Glutamatergic neuron (in vitro differentiated cells): ENCODE data around the gene P2RY2. TPM values are rescaled to one million over a fixed set of nuclear protein-coding genes. Genes with fewer than 3 reads are reported as not detected.

Source experiments
- DNase-seq: peaks from one replicate; pipeline ENCODE4 v3.0.0; 2022
- H3K27ac Mint-ChIP-seq: one replicate; pipeline ENCODE4 v1.8.0; 2020; ENCODE audit warnings: mild to moderate bottlenecking, mixed read lengths, inconsistent platforms; ENCODE audit not compliant: unreplicated experiment
- H3K27me3 Mint-ChIP-seq: one replicate; pipeline ENCODE4 v1.8.0; 2020; ENCODE audit warnings: mild to moderate bottlenecking, moderate library complexity, mixed read lengths, inconsistent platforms; ENCODE audit not compliant: unreplicated experiment
- H3K36me3 Mint-ChIP-seq: one replicate; pipeline ENCODE4 v1.8.0; 2020; ENCODE audit warnings: mild to moderate bottlenecking, mixed read lengths, inconsistent platforms; ENCODE audit not compliant: unreplicated experiment
- H3K4me1 Mint-ChIP-seq: one replicate; pipeline ENCODE4 v1.8.0; 2020; ENCODE audit warnings: mild to moderate bottlenecking, low read depth, mixed read lengths, inconsistent platforms; ENCODE audit not compliant: unreplicated experiment
- H3K4me3 Mint-ChIP-seq: one replicate; pipeline ENCODE4 v1.8.0; 2020; ENCODE audit warnings: mild to moderate bottlenecking, mixed read lengths, inconsistent platforms; ENCODE audit not compliant: unreplicated experiment
- H3K9me3 Mint-ChIP-seq: one replicate; pipeline ENCODE4 v1.8.0; 2020; ENCODE audit warnings: mild to moderate bottlenecking, moderate library complexity, mixed read lengths, inconsistent platforms; ENCODE audit not compliant: unreplicated experiment
- CTCF ChIP-seq: fragments of 200-600 bp; sonication (generic); IDR thresholded peaks from one replicate; pipeline ENCODE4 v1.5.0; 2021; ENCODE audit not compliant: partially characterized antibody, unreplicated experiment
- total RNA-seq: library from RNA; stranded (reverse); fragmentation: NEBNext Ultra II Directional; extraction: Animal tissue kit (Norgen Biotek cat#: 25700); gene quantifications from one replicate; pipeline ENCODE4 v1.2.1, GENCODE V29; 2021; ENCODE audit not compliant: unreplicated experiment

Gene P2RY2
- total RNA-seq, 1 donor from 2014 or later = 0.69 TPM

DNA sequence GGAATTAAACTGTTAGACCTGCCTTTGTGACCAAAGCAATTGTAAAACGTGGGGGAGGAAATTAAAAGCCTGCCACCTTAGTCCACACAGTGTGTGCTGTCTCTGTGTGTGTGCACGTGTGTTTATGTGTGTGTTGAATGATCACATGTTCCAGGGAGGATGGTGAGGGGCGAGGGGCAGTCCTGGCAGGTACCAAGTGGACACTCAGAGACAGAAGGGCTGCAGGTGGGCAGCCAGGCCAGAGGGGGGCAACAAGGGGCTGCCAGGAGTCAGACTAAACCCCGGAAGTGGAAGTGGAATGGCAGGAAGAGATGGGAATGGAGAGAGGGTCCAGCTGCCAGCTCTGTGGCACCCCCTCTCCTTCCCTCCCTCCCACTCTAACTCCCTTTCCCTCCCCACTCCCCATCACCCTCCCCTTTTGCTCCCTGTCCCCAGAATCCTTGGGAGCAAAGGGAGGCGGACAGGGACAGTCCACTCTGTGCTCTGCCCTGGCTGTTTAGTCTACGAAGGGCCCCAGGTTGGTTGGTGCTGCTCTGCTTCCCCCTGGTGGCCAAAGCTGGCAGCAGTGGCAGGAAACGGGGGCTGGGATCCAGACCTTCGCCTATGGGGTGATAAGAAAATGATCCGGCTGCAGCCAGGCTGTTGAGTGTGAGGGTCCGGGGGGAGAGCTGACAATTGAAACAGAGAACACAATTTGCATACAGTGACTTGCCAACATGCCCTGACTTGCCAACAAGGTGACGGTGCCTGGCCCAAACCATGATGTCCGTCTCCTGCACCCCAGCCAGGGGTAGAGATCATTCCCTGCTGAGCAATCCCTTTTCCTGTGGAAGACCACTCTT lies 24.4 kb downstream of the P2RY2 start:
- Mint-ChIP-seq H3K27me3 (peaks cover 6% of the 10 kb centered on the region), H3K4me1 (peaks cover 4% of the 10 kb centered on the region), H3K27ac (no peak overlapping the region), H3K4me3 (no peak overlapping the region), H3K9me3 (no peaks in the 10 kb centered on the region), H3K36me3 (no peaks in the 10 kb centered on the region)
- TF ChIP-seq CTCF = peak; percentile 95
- DNase-seq = peak; percentile 91

- no peak for TF ChIP-seq CTCF
- H3K27me3 Mint-ChIP-seq = peaks cover 6% of the 10 kb centered on the region
- no peak overlapping the region for H3K27ac Mint-ChIP-seq
- no peak overlapping the region for H3K4me3 Mint-ChIP-seq
- no peaks in the 10 kb centered on the region for H3K36me3 Mint-ChIP-seq
- no peak for DNase-seq
- H3K9me3 Mint-ChIP-seq = no peaks in the 10 kb centered on the region
- peaks cover 4% of the 10 kb centered on the region for H3K4me1 Mint-ChIP-seq
Observed at GRCh38 chr11:73243093-73243485, 25.0 kb downstream of the P2RY2 start.

DNA sequence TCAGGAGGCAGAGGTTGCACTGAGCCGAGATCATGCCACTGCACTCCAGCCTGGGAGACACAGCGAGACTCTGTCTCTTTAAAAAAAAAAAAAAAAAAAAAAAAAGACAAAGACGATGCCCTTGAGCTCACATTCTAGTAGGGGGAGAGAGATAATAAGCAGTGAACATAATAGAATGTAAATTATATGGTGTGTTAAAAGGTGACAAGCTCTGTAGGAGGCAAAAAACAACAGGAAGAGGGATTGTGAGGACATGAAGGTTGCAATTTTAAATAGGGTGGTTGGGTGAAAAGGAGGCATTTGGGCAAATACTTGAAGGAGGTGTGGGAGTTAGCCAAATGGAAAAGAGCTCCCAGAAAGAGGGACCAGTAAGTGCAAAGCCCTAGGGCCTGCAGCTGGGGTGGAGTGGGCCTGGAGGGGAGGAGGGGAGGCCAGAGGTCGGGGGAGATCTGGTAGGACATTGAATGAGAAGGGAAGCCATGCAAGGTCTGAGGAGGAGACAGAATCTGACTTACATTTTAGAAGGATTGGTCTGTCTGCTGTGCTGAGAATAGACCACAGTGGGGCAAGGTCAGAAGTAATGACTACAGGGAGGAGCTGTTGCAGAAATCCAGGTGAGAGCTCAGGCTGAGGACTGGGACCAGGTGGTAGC lies 26.6 kb downstream of the P2RY2 start:
- no peaks in the 10 kb centered on the region for H3K36me3 Mint-ChIP-seq
- H3K27ac Mint-ChIP-seq = no peak overlapping the region
- no peaks in the 10 kb centered on the region for H3K9me3 Mint-ChIP-seq
- peaks cover 4% of the 10 kb centered on the region for H3K4me1 Mint-ChIP-seq
- no peak for DNase-seq
- H3K4me3 Mint-ChIP-seq = no peak overlapping the region
- no peak for TF ChIP-seq CTCF
- H3K27me3 Mint-ChIP-seq = peaks cover 6% of the 10 kb centered on the region

- Mint-ChIP-seq H3K4me1 (peaks cover 2% of the 10 kb centered on the region), H3K27me3 (peaks cover 6% of the 10 kb centered on the region), H3K27ac (no peak overlapping the region), H3K4me3 (no peak overlapping the region), H3K36me3 (no peaks in the 10 kb centered on the region), H3K9me3 (peaks cover under 1% of the 10 kb centered on the region)
- no peak for TF ChIP-seq CTCF
- DNase-seq = no peak
Observed at GRCh38 chr11:73245461-73245860, 27.4 kb downstream of the P2RY2 start.

DNA sequence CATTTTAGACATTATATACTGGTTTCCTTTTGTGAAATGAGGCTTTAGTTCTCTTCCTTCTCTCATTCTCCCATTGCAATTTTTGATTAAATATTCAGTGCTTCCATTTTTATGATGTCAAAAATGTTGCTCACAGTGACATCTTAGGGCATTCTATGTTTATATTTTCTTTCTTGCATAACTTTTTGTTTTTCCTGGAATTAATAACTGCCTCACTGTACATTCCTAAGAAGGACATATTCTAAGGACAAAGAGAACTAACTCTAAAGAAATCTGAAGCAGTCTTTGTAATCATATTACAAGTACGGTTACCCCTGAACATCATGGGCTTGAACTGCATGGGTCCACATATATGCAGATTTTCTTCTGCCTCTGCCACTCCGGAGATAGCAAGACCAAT lies 28.2 kb downstream of the P2RY2 start:
- no peaks in the 10 kb centered on the region for H3K36me3 Mint-ChIP-seq
- H3K4me3 Mint-ChIP-seq = no peak overlapping the region
- peaks cover 6% of the 10 kb centered on the region for H3K27me3 Mint-ChIP-seq
- no peak for DNase-seq
- peaks cover 2% of the 10 kb centered on the region for H3K4me1 Mint-ChIP-seq
- H3K27ac Mint-ChIP-seq = no peak overlapping the region
- peaks cover 2% of the 10 kb centered on the region for H3K9me3 Mint-ChIP-seq
- TF ChIP-seq CTCF = no peak
